Endometrial microvascular endothelial cells (primary cell): ENCODE measurements around the gene ZFAND2B. TPM values are rescaled to one million over a fixed set of nuclear protein-coding genes. Genes with fewer than 3 reads are reported as not detected.

Source experiments
- in situ Hi-C: cut with HindIII; loops from 2 replicates; pipeline ENCODE4 v1.10.0; 2017; ENCODE audit warnings: low sequenced_read_pairs, low pct_unique_long_range_greater_than_20kb; ENCODE audit errors: inconsistent ontology term
- total RNA-seq: library from RNA; depleted of rRNA; stranded (reverse); fragments of >200 nt; gene quantifications from one replicate; pipeline ENCODE4 v1.2.3, GENCODE V29; 2015; ENCODE audit errors: inconsistent ontology term

Gene ZFAND2B
- total RNA-seq, 1 donor from 2014 or later, result 24.1 TPM

GRCh38 chr2:219174801-219175200 is 31.8 kb upstream of the ZFAND2B start:
- in situ Hi-C loops, result no loop called here

- in situ Hi-C loops, result no loop called here
Measured at GRCh38 chr2:219175486-219175885, 31.1 kb upstream of the ZFAND2B start.

GRCh38 chr2:219175928-219176817 is 30.4 kb upstream of the ZFAND2B start:
- in situ Hi-C loops, result no loop called here

GRCh38 chr2:219176818-219177551 is 29.6 kb upstream of the ZFAND2B start, which contains the start of gene CNPPD1:
Gene CNPPD1, minus strand, starts transcription at chr2:219176925. Its CDS starts 97 bp downstream, at chr2:219176828.
- in situ Hi-C loops, result no loop called here

GRCh38 chr2:219177552-219178376 is 28.8 kb upstream of the ZFAND2B start, which contains the start of gene RETREG2:
Gene RETREG2, plus strand, starts transcription at chr2:219178275. Its CDS starts 78 bp downstream, at chr2:219178353.
- in situ Hi-C loops, result no loop called here

- in situ Hi-C loops, result no loop called here
Measured at GRCh38 chr2:219178377-219179175, 28.0 kb upstream of the ZFAND2B start.

GRCh38 chr2:219179601-219180465 is 26.7 kb upstream of the ZFAND2B start:
- in situ Hi-C loops, result no loop called here

GRCh38 chr2:219180961-219181360 is 25.6 kb upstream of the ZFAND2B start:
- in situ Hi-C loops, result no loop called here

GRCh38 chr2:219181531-219181930 is 25.1 kb upstream of the ZFAND2B start:
- in situ Hi-C loops, result no loop called here

GRCh38 chr2:219182331-219183150 is 24.0 kb upstream of the ZFAND2B start:
- in situ Hi-C loops, result no loop called here

GRCh38 chr2:219183151-219183772 is 23.3 kb upstream of the ZFAND2B start:
- in situ Hi-C loops, result no loop called here

- in situ Hi-C loops, result no loop called here
Measured at GRCh38 chr2:219184121-219184520, 22.5 kb upstream of the ZFAND2B start.

- in situ Hi-C loops, result no loop called here
Measured at GRCh38 chr2:219186754-219187456, 19.7 kb upstream of the ZFAND2B start.

- in situ Hi-C loops, result no loop called here
Measured at GRCh38 chr2:219197388-219197787, 9.2 kb upstream of the ZFAND2B start.

- in situ Hi-C loops, result no loop called here
Measured at GRCh38 chr2:219198974-219199373, 7.6 kb upstream of the ZFAND2B start.
